ENCODE results near the gene IGFL1.
"Not testable (repeated sequence)": the region's sequence is repeated elsewhere in the genome, so short reads cannot be mapped to it uniquely, and the experiment has no call there.

Gene IGFL1

DNA sequence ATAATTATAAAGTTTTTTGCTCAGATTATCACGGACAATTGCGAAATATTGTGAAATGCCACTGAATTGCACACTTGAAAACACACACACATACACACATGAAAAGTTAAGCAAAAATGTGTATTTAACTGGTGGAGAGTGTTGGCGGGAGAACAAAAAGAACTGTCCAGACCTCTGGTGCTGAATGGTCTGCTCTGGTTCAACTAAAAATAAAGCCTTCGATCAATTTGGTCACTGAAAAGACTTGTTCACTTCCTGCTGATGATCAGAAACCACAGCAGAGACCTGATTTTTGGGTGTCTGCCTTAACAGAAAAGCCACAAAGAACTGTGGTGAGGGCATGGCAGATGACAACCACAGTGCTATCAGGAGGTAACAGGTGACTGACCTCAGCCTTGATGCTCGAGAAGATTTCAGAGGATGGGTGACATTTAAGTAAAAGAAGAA lies 4.0 kb upstream of the IGFL1 start:
- Histone ChIP-seq H3K4me1 (no peaks in the 10 kb centered on the region), H3K4me3 (ENCODE audit: low read depth, low read length) (no peak overlapping the region), H3K9me3 (no peaks in the 10 kb centered on the region), H3K36me3 (no peaks in the 10 kb centered on the region), H3K27me3 (peaks cover 23% of the 10 kb centered on the region)
- no peak for DNase-seq
- TF ChIP-seq, protein P1, sequence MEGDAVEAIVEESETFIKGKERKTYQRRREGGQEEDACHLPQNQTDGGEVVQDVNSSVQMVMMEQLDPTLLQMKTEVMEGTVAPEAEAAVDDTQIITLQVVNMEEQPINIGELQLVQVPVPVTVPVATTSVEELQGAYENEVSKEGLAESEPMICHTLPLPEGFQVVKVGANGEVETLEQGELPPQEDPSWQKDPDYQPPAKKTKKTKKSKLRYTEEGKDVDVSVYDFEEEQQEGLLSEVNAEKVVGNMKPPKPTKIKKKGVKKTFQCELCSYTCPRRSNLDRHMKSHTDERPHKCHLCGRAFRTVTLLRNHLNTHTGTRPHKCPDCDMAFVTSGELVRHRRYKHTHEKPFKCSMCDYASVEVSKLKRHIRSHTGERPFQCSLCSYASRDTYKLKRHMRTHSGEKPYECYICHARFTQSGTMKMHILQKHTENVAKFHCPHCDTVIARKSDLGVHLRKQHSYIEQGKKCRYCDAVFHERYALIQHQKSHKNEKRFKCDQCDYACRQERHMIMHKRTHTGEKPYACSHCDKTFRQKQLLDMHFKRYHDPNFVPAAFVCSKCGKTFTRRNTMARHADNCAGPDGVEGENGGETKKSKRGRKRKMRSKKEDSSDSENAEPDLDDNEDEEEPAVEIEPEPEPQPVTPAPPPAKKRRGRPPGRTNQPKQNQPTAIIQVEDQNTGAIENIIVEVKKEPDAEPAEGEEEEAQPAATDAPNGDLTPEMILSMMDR (IDR thresholded peaks at IDR 0.05; ENCODE audit: low read depth, low read length) = no peak

- no peaks in the 10 kb centered on the region for H3K9me3 ChIP-seq
- H3K4me1 ChIP-seq = no peaks in the 10 kb centered on the region
- H3K27me3 ChIP-seq = peaks cover 25% of the 10 kb centered on the region
- DNase-seq = no peak
- no peak overlapping the region for H3K4me3 ChIP-seq (ENCODE audit: low read depth, low read length)
- TF ChIP-seq, protein P1 (IDR thresholded peaks at IDR 0.05; ENCODE audit: low read depth, low read length) = no peak
- no peaks in the 10 kb centered on the region for H3K36me3 ChIP-seq
These were observed 3.0 kb upstream of the IGFL1 start for GRCh38 chr19:46226438-46226973.

DNA sequence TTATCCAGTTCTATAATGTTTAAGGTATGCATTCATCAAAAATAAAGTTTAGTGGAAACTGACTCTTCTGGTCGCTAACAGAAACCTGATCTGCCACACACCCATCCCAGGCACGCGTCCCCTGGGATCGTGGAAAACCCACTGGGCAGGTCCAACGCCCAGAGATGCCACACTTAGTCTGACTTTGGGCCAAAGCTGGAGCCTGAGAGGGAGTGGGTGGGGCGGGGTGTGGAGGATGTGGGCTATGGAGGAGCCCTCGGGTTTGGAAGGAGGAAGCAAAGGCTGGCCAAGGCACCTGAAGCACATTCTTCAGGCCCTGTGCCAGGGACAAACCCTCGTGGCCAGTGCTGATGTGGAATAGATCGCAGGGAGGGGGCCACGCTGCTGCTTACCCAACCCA lies 2.5 kb downstream of the IGFL1 start:
- no peak for DNase-seq
- TF ChIP-seq, protein P1 (IDR thresholded peaks at IDR 0.05; ENCODE audit: low read depth, low read length) = no peak
- no peaks in the 10 kb centered on the region for H3K4me1 ChIP-seq
- no peaks in the 10 kb centered on the region for H3K9me3 ChIP-seq
- H3K36me3 ChIP-seq = no peaks in the 10 kb centered on the region
- H3K27me3 ChIP-seq = peaks cover 24% of the 10 kb centered on the region
- H3K4me3 ChIP-seq (ENCODE audit: low read depth, low read length) = no peak overlapping the region

DNA sequence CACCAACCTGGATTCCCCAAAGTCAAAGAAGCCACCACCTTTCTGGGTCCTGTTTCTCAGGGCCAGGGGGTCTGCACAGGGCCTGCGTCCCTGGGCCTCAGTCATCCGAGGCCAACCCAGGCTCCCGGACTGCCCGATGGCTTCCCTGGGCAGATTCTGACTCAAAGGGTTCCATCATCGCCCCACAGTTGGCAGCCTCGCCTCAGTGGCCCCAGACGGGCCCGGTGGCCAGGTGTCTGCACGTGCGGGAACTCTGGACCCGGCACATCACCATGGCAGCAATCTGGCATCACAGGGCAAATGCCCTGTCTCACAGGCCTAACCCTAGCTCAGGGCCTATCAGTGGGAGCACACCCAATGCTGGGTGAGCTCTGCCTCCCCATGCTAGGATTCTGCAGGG lies 2.9 kb downstream of the IGFL1 start:
- H3K4me1 ChIP-seq = no peaks in the 10 kb centered on the region
- TF ChIP-seq, protein P1 (IDR thresholded peaks at IDR 0.05; ENCODE audit: low read depth, low read length) = no peak
- no peaks in the 10 kb centered on the region for H3K36me3 ChIP-seq
- H3K9me3 ChIP-seq = no peaks in the 10 kb centered on the region
- H3K4me3 ChIP-seq (ENCODE audit: low read depth, low read length) = no peak overlapping the region
- no peak for DNase-seq
- peaks cover 23% of the 10 kb centered on the region for H3K27me3 ChIP-seq

GRCh38 chr19:46232938-46233621 lies 3.5 kb downstream of the IGFL1 start:
- DNase-seq = no peak
- Histone ChIP-seq H3K27me3 (peaks cover 29% of the 10 kb centered on the region), H3K4me3 (ENCODE audit: low read depth, low read length) (no peak overlapping the region), H3K36me3 (no peaks in the 10 kb centered on the region), H3K4me1 (no peaks in the 10 kb centered on the region), H3K9me3 (no peaks in the 10 kb centered on the region)
- TF ChIP-seq, protein P1 (IDR thresholded peaks at IDR 0.05; ENCODE audit: low read depth, low read length) = no peak

- H3K27me3 ChIP-seq = peaks cover 24% of the 10 kb centered on the region
- not testable (repeated sequence) for H3K9me3 ChIP-seq, H3K4me1 ChIP-seq
These were observed 4.3 kb downstream of the IGFL1 start for GRCh38 chr19:46233871-46234270.

DNA sequence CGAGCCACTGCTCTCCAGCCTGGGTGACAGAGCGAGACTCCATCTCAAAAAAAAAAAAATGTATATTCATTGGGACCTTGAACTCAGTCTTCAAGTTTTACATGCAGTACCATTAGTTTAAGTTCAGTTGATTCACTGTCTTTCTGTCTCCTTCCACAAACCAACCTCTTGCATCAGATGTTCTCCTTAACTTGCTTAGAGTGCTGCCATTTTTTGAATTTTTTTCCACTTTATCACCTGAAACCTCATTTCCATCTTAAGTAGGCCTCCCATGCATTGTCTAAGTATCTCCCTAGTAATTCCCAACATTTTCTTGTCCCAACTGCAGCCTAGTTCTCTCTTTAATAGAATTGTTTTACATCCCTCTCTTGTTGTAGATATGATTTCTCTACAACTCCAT lies 8.6 kb downstream of the IGFL1 start:
- H3K9me3 ChIP-seq; H3K4me1 ChIP-seq; DNase-seq; H3K36me3 ChIP-seq; H3K4me3 ChIP-seq (ENCODE audit: low read depth, low read length): not testable (repeated sequence)
- H3K27me3 ChIP-seq = peaks cover 38% of the 10 kb centered on the region

More at GRCh38 chr19:46233871-46234270, 4.3 kb downstream of the IGFL1 start:
- not testable (repeated sequence) for H3K4me3 ChIP-seq (ENCODE audit: low read depth, low read length); H3K36me3 ChIP-seq; DNase-seq
